Measurements from ENCODE around the gene SEC63. TPM values are rescaled to one million over a fixed set of nuclear protein-coding genes. Genes with fewer than 3 reads are reported as not detected.
"Not testable (repeated sequence)": the region's sequence is repeated elsewhere in the genome, so short reads cannot be mapped to it uniquely, and the experiment has no call there.

Gene SEC63
- 45.2 TPM for total RNA-seq
- long read RNA-seq, full-length matches to known transcripts: 20 of 74 reads
- long read RNA-seq, partial matches to known transcripts: 48 of 74 reads
- long read RNA-seq, other reads (novel, unspliced or antisense): 6 of 74 reads

GRCh38 chr6:107957909-107958688, at the start of gene SEC63:
SEC63 (minus strand) TSS chr6:107958208; CDS start chr6:107958009, 199 bp downstream.
- intact Hi-C loops (cut with micrococcal nuclease): no loop called here
- DNase-seq (peak; percentile 98), ATAC-seq (peak; percentile 99)

- intact Hi-C loops (cut with micrococcal nuclease): no loop called here
- DNase-seq (no peak), ATAC-seq (no peak)
These were observed 48.0 kb upstream of the SEC63 start for GRCh38 chr6:108005961-108006360.

- DNase-seq (no peak), ATAC-seq (no peak)
- intact Hi-C loops (cut with micrococcal nuclease): no loop called here
These were observed 46.9 kb upstream of the SEC63 start for GRCh38 chr6:108004861-108005260.

- DNase-seq (no peak), ATAC-seq (peak; percentile 28)
- intact Hi-C loops (cut with micrococcal nuclease): no loop called here
These were observed 44.6 kb upstream of the SEC63 start for GRCh38 chr6:108002365-108003221.

GRCh38 chr6:108001696-108002231, 43.8 kb upstream of the SEC63 start:
- intact Hi-C loops (cut with micrococcal nuclease): no loop called here
- ATAC-seq: no peak

GRCh38 chr6:108000259-108000658, 42.3 kb upstream of the SEC63 start:
- DNase-seq: not testable (repeated sequence)

More at GRCh38 chr6:108001696-108002231, 43.8 kb upstream of the SEC63 start:
- no peak for DNase-seq

GRCh38 chr6:107999341-107999740, 41.3 kb upstream of the SEC63 start:
- ATAC-seq (no peak), DNase-seq (no peak)
- intact Hi-C loops (cut with micrococcal nuclease): no loop called here

More at GRCh38 chr6:108000259-108000658, 42.3 kb upstream of the SEC63 start:
- intact Hi-C loops (cut with micrococcal nuclease); ATAC-seq: not testable (repeated sequence)

GRCh38 chr6:107991772-107992550, 34.0 kb upstream of the SEC63 start:
- DNase-seq: no peak
- ATAC-seq: no peak
- intact Hi-C loops (cut with micrococcal nuclease): no loop called here

GRCh38 chr6:107991061-107991460, 33.1 kb upstream of the SEC63 start:
- DNase-seq (no peak), ATAC-seq (no peak)
- intact Hi-C loops (cut with micrococcal nuclease): no loop called here

- intact Hi-C loops (cut with micrococcal nuclease); DNase-seq; ATAC-seq: not testable (repeated sequence)
These were observed 32.6 kb upstream of the SEC63 start for GRCh38 chr6:107990587-107990986.

GRCh38 chr6:107989166-107990094, 31.4 kb upstream of the SEC63 start:
- intact Hi-C loops (cut with micrococcal nuclease): no loop called here
- no peak for ATAC-seq

GRCh38 chr6:107988570-107988969, 30.6 kb upstream of the SEC63 start:
- ATAC-seq (no peak), DNase-seq (no peak)
- intact Hi-C loops (cut with micrococcal nuclease): no loop called here

More at GRCh38 chr6:107989166-107990094, 31.4 kb upstream of the SEC63 start:
- DNase-seq: no peak

GRCh38 chr6:107987805-107988204, 29.8 kb upstream of the SEC63 start:
- intact Hi-C loops (cut with micrococcal nuclease): no loop called here
- DNase-seq (no peak), ATAC-seq (no peak)

- DNase-seq (no peak), ATAC-seq (no peak)
- intact Hi-C loops (cut with micrococcal nuclease): no loop called here
These were observed 27.7 kb upstream of the SEC63 start for GRCh38 chr6:107985701-107986100.

GRCh38 chr6:107983811-107984210, 25.8 kb upstream of the SEC63 start:
- no peak for DNase-seq
- ATAC-seq: no peak
- intact Hi-C loops (cut with micrococcal nuclease): no loop called here

- intact Hi-C loops (cut with micrococcal nuclease): no loop called here
- ATAC-seq (no peak), DNase-seq (no peak)
These were observed 24.5 kb upstream of the SEC63 start for GRCh38 chr6:107982486-107982885.

GRCh38 chr6:107981695-107982094, 23.7 kb upstream of the SEC63 start:
- DNase-seq (no peak), ATAC-seq (no peak)
- intact Hi-C loops (cut with micrococcal nuclease): no loop called here

GRCh38 chr6:107977283-107977682, 19.3 kb upstream of the SEC63 start:
- no peak for DNase-seq
- intact Hi-C loops (cut with micrococcal nuclease): no loop called here

More at GRCh38 chr6:107977283-107977682, 19.3 kb upstream of the SEC63 start:
- ATAC-seq: no peak
